K562 (cell line): ENCODE results near the gene RNF141. TPM values are rescaled to one million over a fixed set of nuclear protein-coding genes. Genes with fewer than 3 reads are reported as not detected.

ENCODE experiments used
- ARID2 ChIP-seq: fragments of 450-650 bp; IDR thresholded peaks from 2 replicates; pipeline ENCODE4 v1.6.1; 2017; ENCODE audit warnings: antibody characterized with exemption, mild to moderate bottlenecking
- DDX20 ChIP-seq: fragments of 450-650 bp; IDR thresholded peaks from 2 replicates; pipeline ENCODE4 v1.6.1; 2016; ENCODE audit warnings: missing genetic modification characterization, low read depth, mild to moderate bottlenecking, missing compliant biosample characterization, moderate library complexity
- HIVEP1 ChIP-seq: fragments of 250-450 bp; sonication (Bioruptor Pico); IDR thresholded peaks from 2 replicates; pipeline ENCODE4 v1.4.0; 2020; ENCODE audit warnings: mild to moderate bottlenecking
- HLTF ChIP-seq: fragments of 450-650 bp; IDR thresholded peaks from 2 replicates; pipeline ENCODE4 v1.6.1; 2016
- HNRNPK ChIP-seq: fragments of 200-400 bp; formaldehyde crosslinking; IDR thresholded peaks from one replicate; pipeline ENCODE4 v1.6.1; 2018; ENCODE audit warnings: mild to moderate bottlenecking, low read depth, low read length; ENCODE audit not compliant: poor library complexity, severe bottlenecking
- HOXB6 ChIP-seq: fragments of 250-450 bp; sonication (Bioruptor Pico); IDR thresholded peaks from 2 replicates; pipeline ENCODE4 v1.5.1; 2022; ENCODE audit warnings: mild to moderate bottlenecking, borderline replicate concordance
- HSF4 ChIP-seq: fragments of 250-450 bp; sonication (Bioruptor Pico); IDR thresholded peaks from 2 replicates; pipeline ENCODE4 v2.1.2; 2022; ENCODE audit warnings: mild to moderate bottlenecking, moderate library complexity, borderline replicate concordance
- KAT2B ChIP-seq: IDR thresholded peaks from one replicate; pipeline ENCODE4 v1.6.1; 2012; ENCODE audit warnings: low read depth, mild to moderate bottlenecking, control low read depth, inconsistent platforms, low read length, moderate library complexity
- MYBL2 ChIP-seq, 2 experiments: fragments of 450-650 bp in 1 of 2; sonication (generic) in 1 of 2; formaldehyde crosslinking in 1 of 2; IDR thresholded peaks; 2 replicates each; pipeline versions ENCODE4 v1.6.1 to v1.8.1; 2017 to 2022; ENCODE audit warnings: borderline replicate concordance in 1 of 2, inconsistent platforms in 1 of 2, low read depth in 1 of 2, mild to moderate bottlenecking in 1 of 2, missing genetic modification reagents in 1 of 2, moderate library complexity in 1 of 2
- POLR2H ChIP-seq: IDR thresholded peaks from 2 replicates; pipeline ENCODE4 v1.6.1; 2016; ENCODE audit warnings: missing genetic modification characterization, low read depth, mild to moderate bottlenecking, control low read depth, missing compliant biosample characterization, moderate library complexity
- RBM34 ChIP-seq: fragments of 200-400 bp; formaldehyde crosslinking; IDR thresholded peaks from 2 replicates; pipeline ENCODE4 v1.6.1; 2018; ENCODE audit warnings: low read length, borderline replicate concordance; ENCODE audit not compliant: insufficient read depth
- SAFB ChIP-seq: fragments of 200-400 bp; formaldehyde crosslinking; IDR thresholded peaks from 2 replicates; pipeline ENCODE4 v1.6.1; 2017; ENCODE audit warnings: low read depth, low read length, borderline replicate concordance
- SNIP1 ChIP-seq: fragments of 450-650 bp; IDR thresholded peaks from 2 replicates; pipeline ENCODE4 v1.7.1; 2017; ENCODE audit warnings: low read depth, mild to moderate bottlenecking
- ZFP36 ChIP-seq: fragments of 150-350 bp; IDR thresholded peaks from 2 replicates; pipeline ENCODE4 v1.6.1; 2018; ENCODE audit warnings: low read length, low read depth; ENCODE audit not compliant: partially characterized antibody
- ZNF77 ChIP-seq: fragments of 250-450 bp; sonication (Bioruptor Pico); IDR thresholded peaks from 2 replicates; pipeline ENCODE4 v1.5.0; 2020
- polyA plus RNA-seq, 8 experiments: library from polyadenylated mRNA; depleted of rRNA in 4 of 8; stranded (reverse) in 5 of 8; unstranded in 3 of 8; fragments of >200 nt; fragmentation: Nextera tagmentation in 2 of 8; fragmentation: Illumina TruSeq in 1 of 8; extraction: Ambion mirVana in 2 of 8; extraction: Trizol in 1 of 8; gene quantifications; 2 replicates each; pipeline versions ENCODE4 v1.2.1 to v1.2.3, GENCODE V29; 2011 to 2014; ENCODE audit warnings: inconsistent platforms in 1 of 8, missing spikeins in 1 of 8
- total RNA-seq, 7 experiments: library from RNA; depleted of rRNA in 6 of 7; stranded (reverse); fragments of >200 nt in 6 of 7; fragmentation: Illumina TruSeq in 2 of 7; extraction: Trizol in 2 of 7; gene quantifications; 2 replicates each; pipeline versions ENCODE4 v1.2.1 to v1.2.3, GENCODE V29; 2011 to 2021; ENCODE audit warnings: low replicate concordance in 1 of 7
- TF ChIP-seq, protein P1 (sequence below): fragments of 450-650 bp; formaldehyde crosslinking; IDR thresholded peaks from 2 replicates; pipeline ENCODE4 v1.4.0; 2020; ENCODE audit warnings: mild to moderate bottlenecking, moderate library complexity
- TF ChIP-seq, protein P2 (sequence below): fragments of 450-650 bp; IDR thresholded peaks from 2 replicates; pipeline ENCODE4 v1.6.1; 2016; ENCODE audit warnings: missing biosample characterization, missing genetic modification characterization
- TF ChIP-seq, protein P3 (sequence below), 2 experiments: fragments of 450-650 bp; conservative IDR thresholded peaks; 2 replicates each; pipeline ENCODE4 v1.6.1; 2017; ENCODE audit warnings: mild to moderate bottlenecking in 2 of 2, moderate library complexity in 2 of 2
- TF ChIP-seq, protein P4 (sequence below), 2 experiments: fragments of 450-650 bp in 1 of 2; IDR thresholded peaks; 2 replicates each; pipeline ENCODE4 v1.6.1; 2011 to 2017; ENCODE audit warnings: low read depth in 2 of 2, antibody characterized with exemption in 1 of 2, borderline replicate concordance in 1 of 2, low read length in 1 of 2, mild to moderate bottlenecking in 1 of 2, mixed read lengths in 1 of 2; ENCODE audit not compliant: control insufficient read depth in 1 of 2

RNF141 gene
- total and polyA plus RNA-seq, 9 of the 15 experiments (the other 6 are each of a cell fraction or from before 2014, with no cell fraction given), result 9.7 to 51.9 (median 18.9) TPM

DNA sequence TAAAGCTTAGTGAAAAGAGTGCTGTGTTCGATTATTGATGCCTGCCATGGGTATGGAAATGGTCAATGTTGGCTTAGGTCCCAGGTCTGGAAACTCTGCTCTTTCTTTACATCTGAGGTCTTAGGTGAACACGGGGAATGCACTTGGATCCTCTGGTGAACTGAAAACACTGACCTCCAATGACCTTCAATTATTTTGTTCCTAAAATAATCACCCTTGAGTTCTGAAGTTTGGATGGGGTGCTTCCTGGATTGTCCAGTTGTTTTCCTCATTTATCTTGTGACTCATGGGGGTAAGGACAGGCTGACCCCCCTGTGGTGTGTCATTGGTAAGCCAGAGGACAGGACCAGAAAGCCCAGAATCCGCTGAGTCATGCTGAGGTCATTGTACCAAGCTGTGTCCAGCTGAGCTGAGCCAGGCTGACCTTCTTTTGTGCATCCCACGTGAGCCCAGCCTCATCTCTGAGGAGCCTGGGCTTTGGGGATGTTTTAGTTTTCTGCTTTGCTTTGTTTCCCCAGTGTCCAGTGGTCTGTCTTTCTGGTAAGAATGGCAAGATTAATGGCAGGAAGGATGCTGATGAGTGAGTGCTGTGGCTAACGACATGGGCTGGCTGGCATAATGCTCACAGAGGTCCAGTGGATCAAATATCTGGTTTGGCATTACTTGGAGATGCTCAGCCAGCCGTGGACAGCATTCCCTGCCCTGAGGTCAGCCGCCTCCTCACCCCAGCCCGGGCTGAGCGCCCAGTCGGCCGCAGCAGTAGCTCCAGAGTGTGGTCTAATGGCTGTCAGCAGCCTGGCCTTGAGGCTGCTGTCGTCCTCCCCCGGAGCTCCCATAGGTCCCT lies 50.4 kb downstream of the RNF141 start (continued):
- TF ChIP-seq, protein P1, sequence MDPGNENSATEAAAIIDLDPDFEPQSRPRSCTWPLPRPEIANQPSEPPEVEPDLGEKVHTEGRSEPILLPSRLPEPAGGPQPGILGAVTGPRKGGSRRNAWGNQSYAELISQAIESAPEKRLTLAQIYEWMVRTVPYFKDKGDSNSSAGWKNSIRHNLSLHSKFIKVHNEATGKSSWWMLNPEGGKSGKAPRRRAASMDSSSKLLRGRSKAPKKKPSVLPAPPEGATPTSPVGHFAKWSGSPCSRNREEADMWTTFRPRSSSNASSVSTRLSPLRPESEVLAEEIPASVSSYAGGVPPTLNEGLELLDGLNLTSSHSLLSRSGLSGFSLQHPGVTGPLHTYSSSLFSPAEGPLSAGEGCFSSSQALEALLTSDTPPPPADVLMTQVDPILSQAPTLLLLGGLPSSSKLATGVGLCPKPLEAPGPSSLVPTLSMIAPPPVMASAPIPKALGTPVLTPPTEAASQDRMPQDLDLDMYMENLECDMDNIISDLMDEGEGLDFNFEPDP (CRISPR knock-in tag), result no peak
- TF ChIP-seq ZNF77 (no peak), HNRNPK (no peak), SAFB (no peak), POLR2H (tag) (no peak), HSF4 (CRISPR knock-in tag) (no peak), SNIP1 (no peak), RBM34 (no peak), DDX20 (tag) (no peak), HIVEP1 (CRISPR knock-in tag) (no peak), HOXB6 (no peak), ARID2 (no peak), KAT2B (no peak), HLTF (no peak), ZFP36 (no peak), MYBL2 (IDR thresholded peaks at IDR 0.05; ENCODE audit: low read depth) (no peak), MYBL2 (CRISPR knock-in tag; IDR thresholded peaks at IDR 0.05; ENCODE audit: borderline replicate concordance) (no peak)
- TF ChIP-seq, protein P2, sequence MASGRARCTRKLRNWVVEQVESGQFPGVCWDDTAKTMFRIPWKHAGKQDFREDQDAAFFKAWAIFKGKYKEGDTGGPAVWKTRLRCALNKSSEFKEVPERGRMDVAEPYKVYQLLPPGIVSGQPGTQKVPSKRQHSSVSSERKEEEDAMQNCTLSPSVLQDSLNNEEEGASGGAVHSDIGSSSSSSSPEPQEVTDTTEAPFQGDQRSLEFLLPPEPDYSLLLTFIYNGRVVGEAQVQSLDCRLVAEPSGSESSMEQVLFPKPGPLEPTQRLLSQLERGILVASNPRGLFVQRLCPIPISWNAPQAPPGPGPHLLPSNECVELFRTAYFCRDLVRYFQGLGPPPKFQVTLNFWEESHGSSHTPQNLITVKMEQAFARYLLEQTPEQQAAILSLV (tag), result no peak
- TF ChIP-seq, protein P3, sequence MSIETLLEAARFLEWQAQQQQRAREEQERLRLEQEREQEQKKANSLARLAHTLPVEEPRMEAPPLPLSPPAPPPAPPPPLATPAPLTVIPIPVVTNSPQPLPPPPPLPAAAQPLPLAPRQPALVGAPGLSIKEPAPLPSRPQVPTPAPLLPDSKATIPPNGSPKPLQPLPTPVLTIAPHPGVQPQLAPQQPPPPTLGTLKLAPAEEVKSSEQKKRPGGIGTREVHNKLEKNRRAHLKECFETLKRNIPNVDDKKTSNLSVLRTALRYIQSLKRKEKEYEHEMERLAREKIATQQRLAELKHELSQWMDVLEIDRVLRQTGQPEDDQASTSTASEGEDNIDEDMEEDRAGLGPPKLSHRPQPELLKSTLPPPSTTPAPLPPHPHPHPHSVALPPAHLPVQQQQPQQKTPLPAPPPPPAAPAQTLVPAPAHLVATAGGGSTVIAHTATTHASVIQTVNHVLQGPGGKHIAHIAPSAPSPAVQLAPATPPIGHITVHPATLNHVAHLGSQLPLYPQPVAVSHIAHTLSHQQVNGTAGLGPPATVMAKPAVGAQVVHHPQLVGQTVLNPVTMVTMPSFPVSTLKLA (conservative IDR thresholded peaks at IDR 0.05), result peak in 1 of 2 experiments; percentile 79; a peak in 3 of 4 replicates
- TF ChIP-seq, protein P4, sequence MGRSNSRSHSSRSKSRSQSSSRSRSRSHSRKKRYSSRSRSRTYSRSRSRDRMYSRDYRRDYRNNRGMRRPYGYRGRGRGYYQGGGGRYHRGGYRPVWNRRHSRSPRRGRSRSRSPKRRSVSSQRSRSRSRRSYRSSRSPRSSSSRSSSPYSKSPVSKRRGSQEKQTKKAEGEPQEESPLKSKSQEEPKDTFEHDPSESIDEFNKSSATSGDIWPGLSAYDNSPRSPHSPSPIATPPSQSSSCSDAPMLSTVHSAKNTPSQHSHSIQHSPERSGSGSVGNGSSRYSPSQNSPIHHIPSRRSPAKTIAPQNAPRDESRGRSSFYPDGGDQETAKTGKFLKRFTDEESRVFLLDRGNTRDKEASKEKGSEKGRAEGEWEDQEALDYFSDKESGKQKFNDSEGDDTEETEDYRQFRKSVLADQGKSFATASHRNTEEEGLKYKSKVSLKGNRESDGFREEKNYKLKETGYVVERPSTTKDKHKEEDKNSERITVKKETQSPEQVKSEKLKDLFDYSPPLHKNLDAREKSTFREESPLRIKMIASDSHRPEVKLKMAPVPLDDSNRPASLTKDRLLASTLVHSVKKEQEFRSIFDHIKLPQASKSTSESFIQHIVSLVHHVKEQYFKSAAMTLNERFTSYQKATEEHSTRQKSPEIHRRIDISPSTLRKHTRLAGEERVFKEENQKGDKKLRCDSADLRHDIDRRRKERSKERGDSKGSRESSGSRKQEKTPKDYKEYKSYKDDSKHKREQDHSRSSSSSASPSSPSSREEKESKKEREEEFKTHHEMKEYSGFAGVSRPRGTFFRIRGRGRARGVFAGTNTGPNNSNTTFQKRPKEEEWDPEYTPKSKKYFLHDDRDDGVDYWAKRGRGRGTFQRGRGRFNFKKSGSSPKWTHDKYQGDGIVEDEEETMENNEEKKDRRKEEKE (IDR thresholded peaks at IDR 0.05; ENCODE audit: borderline replicate concordance in 1 of 2, control insufficient read depth in 1 of 2, low read depth in 2 of 2, low read length in 1 of 2), result no peak
